HL-60/S4 treated with phorbol 12-myristate 13-acetate at 8.2 ng/mL for 4 days and 3 days (cell line): ENCODE results near the gene MRGPRE.

Experiments used
- in situ Hi-C: fragments of 300-500 bp; cut with MboI; formaldehyde crosslinking; loops from 2 replicates; pipeline ENCODE4 v1.15.0; 2022; ENCODE audit warnings: low sequenced_read_pairs

Gene MRGPRE

DNA sequence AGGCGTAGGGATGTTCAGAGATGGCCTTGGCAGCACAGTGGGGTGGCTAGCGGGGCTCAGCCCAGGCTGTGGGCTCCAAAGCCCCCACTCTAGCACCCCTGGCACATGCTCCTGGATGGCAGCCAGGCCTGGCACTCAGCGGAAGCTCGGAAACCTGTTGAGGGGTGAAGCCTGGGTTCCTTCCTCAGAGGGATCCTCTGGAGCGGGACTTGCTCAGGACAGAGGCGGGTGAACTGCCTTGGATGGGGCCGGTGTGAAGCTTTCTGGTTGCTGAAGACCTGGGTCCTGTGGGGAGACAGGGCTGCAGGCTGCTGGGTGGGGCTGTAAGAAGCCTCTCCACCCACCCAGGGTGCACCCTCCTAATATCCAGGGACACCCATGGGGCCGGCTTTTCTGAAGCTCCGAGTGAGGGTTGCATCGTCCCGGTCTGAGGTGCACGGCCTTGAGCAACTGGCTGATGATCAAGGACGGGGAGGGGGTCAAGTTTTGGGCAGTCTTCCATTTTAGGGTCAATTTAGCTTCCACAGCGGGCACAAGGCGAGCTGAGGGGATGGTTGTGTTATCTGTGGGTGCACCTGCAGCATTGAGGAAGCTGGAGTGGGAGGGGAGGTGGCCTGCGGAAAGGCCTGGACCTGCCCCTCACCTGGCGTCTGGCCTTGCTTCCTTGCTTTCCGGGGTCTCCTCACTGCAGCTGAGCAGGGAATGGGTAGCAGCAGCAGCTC, 5.2 kb downstream of the MRGPRE start:
- in situ Hi-C loops, result no loop called here

DNA sequence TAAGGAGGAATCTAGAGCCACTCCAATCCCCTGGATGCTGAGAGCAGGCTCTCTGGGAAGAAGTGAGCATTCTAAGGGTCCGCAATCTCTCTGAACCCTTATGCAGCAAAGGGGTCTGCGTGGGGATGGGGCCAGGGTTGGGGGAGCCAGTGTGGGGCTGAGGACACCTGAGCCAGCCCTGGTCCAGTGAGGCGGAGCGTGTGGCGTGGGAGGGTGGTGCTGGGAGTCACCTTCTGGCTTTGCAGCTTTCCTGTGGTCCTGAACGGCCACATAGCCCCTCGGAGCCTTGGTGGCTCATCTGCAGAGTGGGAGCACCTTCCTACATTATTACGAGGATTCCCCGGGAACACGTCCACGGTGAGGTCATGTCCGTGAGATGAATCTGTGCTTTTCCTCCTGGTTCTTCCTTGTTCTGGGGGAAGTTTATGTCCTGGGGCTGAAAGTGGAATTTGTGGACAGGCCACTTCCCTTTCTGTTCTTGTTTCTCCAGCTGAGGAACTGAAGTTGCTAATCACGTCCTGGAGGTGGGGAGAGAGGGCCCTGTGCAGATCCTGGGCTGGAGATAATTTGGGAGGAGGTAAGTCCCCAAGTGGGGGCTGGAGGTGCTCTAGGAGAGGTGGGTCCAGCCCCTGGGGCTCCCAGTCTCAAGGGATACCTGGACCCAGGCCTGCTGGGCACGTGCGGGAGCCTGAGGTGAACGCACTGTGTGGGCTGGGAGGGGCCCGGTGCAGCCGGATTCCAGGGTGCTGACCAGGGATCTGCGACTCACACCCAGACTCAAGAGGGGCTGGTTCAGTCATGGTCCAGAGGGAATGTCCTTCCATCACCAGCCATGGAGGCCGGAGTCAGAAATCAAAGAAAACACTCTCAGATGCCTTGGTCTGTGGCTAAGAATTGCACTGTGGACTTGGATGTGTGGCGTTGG, 6.1 kb downstream of the MRGPRE start:
- in situ Hi-C loops, result no loop called here

DNA sequence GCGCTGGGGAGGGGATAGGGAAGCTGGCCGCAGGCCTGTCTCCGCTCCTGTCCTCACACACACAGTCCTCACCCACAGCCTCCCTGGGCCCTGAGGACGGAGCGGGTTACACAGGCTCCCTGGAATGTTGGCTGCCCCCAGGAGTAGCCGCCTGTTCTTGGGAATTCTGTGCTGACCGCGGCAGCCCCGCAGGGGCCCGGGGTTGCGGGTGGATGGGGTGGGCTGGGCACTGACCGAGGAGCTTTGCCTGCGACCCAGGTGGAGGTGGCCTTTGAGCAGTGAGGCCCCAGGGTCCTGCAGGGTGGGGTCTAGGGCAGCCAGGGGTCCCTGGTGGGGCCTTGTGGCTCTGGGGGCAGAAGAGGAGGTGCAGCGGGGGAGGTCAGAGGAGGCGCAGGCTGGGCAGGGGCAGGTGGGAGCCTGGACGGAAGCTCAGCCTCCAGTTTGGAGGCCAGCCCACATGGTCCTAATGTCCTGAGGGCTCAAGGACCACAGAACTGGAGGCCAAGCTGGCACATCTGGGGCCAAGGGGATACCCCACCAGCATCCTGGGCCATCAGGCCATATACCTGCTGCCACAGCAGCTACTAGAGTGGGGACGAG, 7.0 kb downstream of the MRGPRE start:
- in situ Hi-C loops, result no loop called here

DNA sequence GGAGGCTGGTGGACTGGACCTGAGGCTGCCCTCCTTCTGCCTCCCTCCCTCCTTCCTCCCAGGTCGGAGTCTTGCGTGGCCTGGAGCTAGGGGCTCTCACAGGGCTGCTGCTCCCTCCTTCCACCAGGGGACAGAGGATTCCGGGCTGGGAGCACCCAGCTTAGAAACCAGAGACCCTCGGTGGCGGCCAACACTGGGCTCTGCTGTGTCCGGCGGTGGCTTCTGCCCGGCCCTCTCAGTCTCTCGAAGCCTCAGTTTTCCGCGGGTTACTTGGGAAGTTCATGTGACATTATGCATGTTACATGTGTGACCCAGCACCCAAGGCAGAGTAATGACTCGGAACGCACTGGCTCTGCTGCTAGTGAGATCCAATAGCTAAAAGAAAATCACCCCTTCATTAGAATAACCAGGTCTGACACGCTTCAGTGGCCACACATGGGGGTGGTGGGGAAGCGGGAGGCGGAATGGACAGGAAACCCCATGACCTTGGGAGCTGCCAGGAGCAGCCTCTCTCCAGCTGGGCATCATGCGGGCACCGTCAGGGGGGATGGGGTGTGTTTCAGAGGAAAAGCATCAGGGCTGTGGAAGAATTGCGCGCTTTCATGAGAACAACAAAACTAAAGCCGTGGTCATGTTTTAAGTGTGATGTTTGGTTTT, 7.7 kb downstream of the MRGPRE start:
- in situ Hi-C loops, result no loop called here

DNA sequence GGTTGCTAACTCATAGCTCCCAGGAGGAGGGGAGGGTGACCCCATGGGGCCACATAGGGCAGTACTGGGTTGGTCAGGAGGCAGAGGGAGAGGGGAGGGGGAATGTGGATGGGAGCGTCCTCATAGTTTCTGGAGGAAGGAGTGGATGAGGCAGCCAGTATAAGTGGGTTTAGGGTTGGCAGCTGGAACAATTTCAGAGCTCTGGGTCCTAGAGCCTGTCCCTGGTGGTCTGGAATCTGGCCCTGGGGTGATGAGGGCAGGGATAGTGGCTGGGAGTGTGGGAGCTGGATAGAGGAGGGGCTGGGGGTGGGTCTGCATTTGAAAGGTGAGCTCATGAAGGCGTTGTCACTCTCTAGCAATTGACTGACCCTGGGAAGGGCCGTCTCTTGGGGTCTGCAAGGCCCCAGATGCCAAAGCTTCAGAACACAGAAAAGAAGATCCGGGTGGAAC, 8.3 kb downstream of the MRGPRE start:
- in situ Hi-C loops, result no loop called here

DNA sequence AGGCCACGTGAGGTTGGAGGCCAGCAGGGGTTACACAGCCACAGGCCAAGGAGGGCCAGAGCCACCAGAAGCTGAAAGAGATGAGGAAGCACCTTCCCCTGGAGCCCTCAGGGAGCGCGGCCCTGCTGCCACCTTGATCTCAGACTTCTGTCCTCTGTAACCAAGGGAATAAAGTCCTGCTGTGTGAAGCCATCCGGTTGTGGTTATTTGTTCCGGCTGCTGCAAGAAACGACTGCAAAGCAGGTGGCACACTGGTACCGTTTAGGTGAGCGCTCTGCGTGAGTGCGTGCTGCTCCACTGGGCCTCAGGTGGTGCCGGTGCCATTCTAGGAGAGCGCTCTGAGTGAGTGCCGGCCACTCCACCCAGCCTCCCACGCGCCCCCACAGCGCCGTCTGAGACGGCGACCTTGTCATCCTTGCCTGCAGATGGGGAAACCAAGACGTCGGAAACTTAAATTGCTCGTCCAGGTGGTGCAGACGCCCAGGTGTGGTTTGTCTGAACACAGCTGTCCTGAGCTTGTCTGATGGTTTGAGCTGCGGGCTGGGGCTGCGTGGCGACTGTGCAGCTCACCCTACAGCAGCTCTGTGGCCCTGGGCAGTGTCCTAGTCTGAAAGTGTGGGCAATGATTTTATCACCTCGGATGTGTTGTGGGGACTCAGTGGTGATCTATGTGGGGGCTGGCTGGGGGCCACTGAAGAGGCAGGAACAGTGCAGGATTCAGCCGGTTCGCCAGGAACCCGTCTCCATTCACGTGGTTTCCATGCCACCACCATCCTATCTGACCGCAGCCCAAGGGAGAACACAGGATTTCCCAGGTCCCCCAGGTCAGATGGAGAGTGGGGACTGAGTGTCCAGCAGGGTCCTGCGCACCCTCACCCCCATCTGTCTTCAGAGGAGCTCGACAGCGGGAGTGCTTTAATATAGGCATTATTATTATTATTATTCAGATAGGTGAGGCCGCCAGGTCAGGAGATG, 9.0 kb downstream of the MRGPRE start:
- in situ Hi-C loops, result no loop called here

DNA sequence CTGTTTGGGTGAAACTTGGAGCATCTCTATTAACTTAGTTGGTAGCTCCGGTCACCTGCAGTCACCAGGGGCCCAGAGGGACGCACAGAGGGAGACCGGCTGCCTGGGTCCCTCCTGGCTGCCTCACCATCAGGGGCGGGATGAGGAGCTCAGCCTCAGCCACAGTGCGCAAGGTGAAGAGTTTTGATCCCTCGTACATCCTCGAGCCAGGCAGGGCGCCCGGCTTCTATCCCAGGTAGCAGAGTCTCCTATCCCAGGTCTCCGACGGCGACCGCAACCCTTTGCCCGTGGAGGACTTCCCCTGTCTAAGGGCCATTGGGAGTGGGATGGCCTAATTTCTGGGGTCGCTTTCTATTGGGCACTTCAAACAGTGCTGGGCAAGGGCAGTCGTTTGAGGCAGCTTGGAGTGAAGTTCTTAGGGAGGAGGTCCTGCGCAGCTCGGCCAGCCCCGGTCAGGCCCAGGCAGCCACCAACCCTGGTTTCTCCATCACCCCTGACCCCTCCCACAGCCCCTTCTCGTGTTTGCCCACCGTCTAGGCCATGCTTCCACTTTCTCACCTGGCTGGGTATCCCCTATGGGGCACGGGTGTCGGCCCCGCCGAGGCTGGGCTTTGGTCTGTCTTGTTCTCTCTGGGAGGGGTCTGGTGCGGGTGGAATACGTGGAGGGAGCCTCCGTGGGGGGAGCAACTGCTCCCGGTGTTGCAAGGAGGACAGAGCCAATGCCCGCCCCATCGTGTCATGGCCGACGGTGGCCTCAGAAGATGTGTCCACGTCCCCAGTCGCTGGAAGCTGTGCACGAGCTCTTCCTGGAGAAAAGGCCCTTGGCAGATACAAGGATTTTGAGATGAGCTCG, 10.0 kb downstream of the MRGPRE start:
- in situ Hi-C loops, result no loop called here

DNA sequence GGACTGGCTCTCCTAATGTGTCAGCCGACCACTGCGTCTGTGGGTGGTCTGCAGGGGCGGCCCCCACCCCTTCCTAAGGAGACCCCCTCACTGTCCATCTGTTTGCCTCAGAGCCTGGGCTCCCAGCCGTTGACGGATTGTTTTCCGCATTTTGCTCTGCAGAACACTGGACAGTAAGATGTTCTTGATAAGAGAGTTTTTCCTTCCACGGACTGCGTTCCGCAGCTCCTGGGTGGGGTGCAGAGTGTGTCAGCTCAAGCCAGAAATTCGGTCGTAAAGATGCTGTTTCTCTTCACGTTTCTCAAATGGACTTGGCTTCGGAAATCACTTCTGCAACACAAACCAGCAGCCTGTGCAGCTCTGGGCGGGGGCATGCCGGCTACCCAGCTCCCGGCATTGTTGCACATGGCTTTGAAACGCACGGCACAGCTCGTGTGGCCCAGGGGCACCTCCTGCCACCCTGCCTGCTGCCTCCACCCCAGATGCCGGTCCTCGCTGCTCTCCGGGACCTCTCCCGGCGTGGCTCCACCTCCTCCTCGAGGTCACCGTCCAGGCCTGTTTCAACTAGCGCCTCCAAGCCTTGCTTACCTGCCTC, 10.7 kb downstream of the MRGPRE start:
- in situ Hi-C loops, result no loop called here

DNA sequence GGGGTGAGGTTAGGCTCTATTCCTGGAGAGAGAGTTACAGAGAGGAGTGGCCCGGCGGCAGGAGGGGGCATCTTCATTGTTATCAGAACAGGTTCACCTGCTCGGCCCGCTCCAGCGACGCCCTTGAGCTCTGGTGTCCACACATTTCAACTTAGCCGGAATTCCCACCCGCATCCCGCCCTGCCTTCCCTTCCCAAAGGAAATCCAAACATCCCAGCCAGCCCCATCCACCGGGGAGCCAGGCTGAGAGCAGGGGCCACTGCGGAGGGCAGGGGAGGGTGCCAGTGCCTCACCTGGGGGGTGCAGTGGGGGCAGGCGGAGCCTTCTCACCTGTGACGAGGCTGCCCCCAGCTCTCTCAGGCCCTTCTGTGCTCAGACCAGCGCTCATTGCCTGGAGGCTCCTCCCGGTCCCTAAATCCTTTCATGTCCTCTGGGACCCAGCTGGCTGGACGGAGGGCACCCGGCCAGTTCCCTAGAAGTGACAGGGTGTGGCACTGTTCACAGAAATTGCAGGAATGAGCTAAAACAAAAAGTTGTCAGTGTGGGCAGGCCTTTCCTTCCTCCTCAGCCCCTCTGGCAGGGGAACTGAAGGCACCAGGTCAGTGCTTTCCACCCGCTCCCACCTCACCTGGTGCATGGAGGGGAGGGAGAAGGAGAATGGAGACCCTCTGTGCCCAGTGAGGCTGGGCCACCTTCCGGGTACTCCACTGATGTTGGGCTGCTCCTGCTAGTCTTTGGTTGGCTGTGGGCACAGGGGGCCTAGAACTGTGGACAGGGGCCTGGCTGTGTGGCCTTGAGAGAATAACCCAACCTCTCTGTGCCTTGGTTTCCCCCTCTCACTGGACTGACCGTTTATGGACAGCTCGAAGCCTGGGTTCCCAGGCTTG, 11.5 kb downstream of the MRGPRE start:
- in situ Hi-C loops, result no loop called here

DNA sequence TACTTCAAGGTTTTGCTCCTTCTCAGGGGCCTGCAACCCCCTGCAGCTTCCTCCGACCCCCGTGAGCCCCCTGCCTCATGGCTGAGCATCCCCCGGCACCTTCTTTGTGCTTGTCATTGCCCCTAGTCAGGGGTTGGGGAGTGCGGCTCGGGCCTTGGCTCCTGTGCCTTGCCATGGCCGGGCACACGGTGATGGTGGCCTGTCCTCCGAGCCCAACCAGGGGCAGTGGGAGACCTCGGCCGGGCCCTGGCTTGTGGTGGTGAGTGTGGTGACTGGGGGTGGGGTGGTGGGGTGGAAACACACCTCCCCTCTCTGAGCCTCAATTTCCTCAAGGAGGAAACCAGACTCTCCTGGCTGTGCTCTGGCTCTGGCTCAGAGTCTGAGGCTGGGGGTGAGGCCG, 12.1 kb downstream of the MRGPRE start:
- in situ Hi-C loops, result no loop called here

DNA sequence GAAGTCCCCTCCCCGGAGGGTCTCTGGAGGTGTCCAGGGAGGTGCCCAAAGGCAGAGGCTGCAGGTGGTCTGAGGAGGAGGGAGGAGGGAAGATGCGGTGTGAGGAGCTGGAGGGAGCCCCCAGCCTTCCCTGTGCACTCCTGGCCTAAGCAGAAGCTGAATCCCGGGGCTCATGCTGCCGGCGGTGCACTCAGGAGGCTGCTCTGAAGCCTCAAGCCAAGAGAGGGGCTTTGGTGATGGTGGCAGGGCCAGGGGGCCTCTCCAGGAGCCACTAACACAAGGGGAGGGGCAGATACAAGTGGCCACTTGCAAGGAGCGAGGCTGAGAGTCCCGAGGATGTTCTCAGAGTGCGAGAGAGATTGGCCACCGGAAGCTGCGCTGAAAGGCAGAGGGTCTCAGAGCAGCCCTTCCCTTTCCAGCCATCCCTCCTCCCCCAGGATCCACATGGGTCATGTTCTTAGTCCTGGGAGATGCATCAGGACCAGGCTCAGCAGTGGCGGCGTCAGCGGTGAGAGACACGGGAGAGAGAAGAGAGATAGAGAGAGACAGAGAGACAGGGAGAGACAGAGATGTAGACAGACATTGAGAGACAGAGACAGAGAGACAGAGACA, 12.8 kb downstream of the MRGPRE start:
- in situ Hi-C loops, result no loop called here

DNA sequence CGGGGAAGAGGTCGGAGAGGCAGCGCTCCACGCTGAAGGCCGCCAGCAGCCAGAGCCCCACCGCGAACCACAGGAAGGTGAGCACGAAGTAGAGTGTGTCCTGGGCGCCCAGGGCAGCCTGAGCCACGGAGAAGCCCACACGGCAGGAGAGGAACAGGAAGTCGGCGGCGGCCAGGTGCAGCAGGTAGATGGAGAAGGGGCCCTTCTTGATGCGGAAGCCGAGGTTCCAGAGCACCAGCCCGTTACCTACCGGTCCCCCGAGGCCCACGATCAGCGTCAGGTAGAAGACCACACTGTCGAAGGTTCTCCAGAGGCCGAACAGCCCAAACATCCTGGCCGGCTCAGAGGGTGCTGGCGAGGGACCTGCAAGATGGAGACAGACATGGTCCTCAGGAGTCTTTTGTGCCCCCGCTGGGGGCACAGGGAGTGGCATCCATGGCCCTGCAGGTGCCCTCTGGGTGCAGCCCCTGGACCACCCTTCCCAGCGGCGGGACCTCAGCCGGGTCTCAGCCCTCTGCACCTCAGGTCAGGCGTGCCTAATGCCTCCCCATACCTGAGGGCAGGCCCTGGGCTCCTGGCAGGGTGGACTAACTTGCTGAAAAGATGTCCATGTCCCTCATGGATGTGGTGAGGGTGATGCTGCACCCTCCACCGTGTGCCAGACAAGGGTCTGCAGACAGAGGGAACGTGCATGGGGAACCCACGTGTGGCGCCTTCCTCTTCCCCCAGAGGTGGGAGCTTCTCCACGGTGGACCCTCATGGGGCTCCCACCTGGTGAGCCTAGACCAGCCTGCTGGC, 13.5 kb downstream of the MRGPRE start, which contains the start of gene MRGPRG:
TSS of gene MRGPRG (minus strand) at position 331 of the 798 bp plus-strand sequence. CDS start at position 331, 0 bp downstream.
- in situ Hi-C loops, result no loop called here

DNA sequence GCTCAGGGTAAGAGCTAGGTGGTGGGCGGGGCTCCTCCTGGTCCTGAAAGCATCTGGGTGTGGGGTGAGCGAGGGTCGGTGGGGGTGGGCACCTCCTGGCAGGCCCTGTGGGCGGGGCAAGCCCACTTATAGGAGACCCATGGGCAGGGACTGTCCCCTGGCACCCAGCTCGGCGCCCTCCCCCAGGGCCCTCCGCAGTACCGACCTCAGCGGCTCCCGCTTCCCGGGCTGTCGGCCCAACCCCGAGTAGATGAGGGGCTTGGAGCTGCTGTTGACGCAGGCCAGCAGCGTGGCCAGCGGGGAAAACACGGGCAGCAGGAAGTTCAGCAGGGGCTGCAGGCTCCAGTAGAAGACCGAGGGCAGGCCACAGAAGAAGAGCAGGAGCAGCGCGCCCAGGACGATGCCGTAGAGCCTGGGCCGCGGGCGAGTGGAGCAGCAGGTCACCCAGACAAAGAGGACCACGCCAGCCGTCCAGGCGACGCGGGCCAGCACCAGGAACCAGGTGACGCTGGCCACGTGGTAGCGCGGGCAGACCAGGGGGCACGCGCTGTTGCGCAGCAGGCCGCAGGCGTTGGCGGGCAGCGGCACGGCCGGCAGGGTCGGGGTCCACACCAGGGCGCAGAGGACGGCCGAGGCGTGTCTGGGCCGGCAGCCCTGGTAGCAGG, 14.3 kb downstream of the MRGPRE start:
- in situ Hi-C loops, result no loop called here

DNA sequence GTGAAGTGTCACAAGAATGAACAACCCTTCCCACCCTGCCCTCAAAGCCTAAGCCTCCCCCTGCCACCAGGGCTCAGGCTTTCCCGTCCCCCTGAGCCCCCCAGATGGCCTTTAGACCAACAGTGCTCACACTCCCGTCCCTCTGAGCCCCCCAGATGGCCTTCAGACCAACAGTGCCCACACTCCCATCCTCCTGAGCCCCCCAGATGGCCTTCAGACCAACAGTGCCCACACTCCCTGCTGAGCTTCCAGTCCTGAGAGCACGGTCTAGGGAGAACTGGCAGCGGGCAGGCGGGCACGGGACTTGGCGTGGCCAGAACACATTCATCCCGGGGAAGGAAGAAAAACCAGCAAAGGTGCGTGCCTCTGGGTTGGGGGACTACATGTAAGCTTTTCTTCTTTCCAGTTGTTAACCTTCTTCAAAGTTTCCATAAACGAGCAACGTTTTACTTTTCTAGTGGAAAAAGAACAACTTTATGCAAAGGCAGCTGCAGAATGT, 16.1 kb downstream of the MRGPRE start:
- in situ Hi-C loops, result no loop called here

DNA sequence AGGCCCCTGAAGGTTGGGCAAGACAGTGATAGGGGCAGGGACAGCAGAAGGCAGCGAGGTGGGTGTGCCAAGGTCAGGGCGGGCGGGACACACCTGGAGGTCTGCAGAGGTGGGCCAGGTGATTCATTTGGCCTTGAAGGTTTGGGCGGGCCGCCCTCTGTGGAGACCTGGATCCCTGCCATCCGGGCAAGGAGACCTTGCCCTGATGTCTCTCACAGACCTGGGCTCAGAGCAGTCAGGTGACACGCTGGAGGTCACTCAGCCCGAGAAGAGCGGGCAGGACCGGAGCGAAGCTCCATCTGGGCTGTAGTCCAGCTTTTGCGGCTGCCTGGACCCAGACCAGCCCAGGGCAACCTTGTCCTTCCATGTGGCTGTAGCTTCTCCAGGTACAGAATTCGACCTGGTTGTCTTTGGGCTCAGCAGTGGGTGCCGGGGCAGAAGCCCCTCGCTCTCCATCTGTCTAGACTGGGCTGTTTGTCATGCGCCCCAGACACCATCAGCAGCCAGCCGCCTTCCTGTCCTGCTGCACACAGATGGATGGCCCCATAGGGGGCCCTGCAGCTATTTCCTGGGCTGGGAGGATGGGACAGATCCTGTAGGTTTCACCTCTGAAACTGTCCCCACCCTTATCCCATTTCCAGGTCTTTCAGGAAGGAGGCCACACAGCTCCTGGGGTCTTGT, 16.7 kb downstream of the MRGPRE start:
- in situ Hi-C loops, result no loop called here
